Gastrocnemius medialis (tissue), 4 donors: ENCODE results near the gene SLC18A3. TPM values are rescaled to one million over a fixed set of nuclear protein-coding genes. Genes with fewer than 3 reads are reported as not detected.

Experiments used
- ATAC-seq, 2 donors: fragments of 150-250 bp; one replicate each; pipeline ENCODE4 v1.9.1; 2016
- DNase-seq, 2 donors: peaks; one replicate each; pipeline ENCODE4 v3.0.0-alpha.2; 2019
- H3K27ac ChIP-seq, 4 donors: fragments of 200-600 bp; sonication (generic); 1 replicate in 1 of 4; 2 replicates in 3 of 4; pipeline ENCODE4 v1.5.1; 2016 to 2018; ENCODE audit warnings: mild to moderate bottlenecking in 2 of 4, moderate library complexity in 1 of 4
- H3K27me3 ChIP-seq, 3 donors: fragments of 200-600 bp; sonication (generic) in 2 of 3; 1 replicate in 1 of 3; 2 replicates in 2 of 3; pipeline versions ENCODE4 v1.5.1 to v1.6.0; 2016 to 2019; ENCODE audit warnings: mild to moderate bottlenecking in 1 of 3, moderate library complexity in 1 of 3
- H3K36me3 ChIP-seq, 2 donors: fragments of 200-600 bp; sonication (generic) in 1 of 2; one replicate each; pipeline ENCODE4 v1.5.1; 2017 to 2018
- H3K4me1 ChIP-seq, 2 donors: fragments of 200-600 bp; sonication (generic) in 1 of 2; one replicate each; pipeline ENCODE4 v1.5.1; 2016 to 2017; ENCODE audit warnings: mild to moderate bottlenecking in 2 of 2
- H3K4me3 ChIP-seq, 4 donors: fragments of 200-600 bp; sonication (generic) in 3 of 4; 1 replicate in 1 of 4; 2 replicates in 3 of 4; pipeline ENCODE4 v1.5.1; 2016 to 2019; ENCODE audit warnings: mild to moderate bottlenecking in 2 of 4
- H3K9me3 ChIP-seq, 3 donors: fragments of 200-600 bp; sonication (generic) in 2 of 3; 1 replicate in 1 of 3; 2 replicates in 2 of 3; pipeline ENCODE4 v1.5.1; 2016 to 2019
- CTCF ChIP-seq, 5 experiments: fragments of 450-650 bp in 3 of 5; fragments of 200-600 bp in 2 of 5; sonication (generic) in 2 of 5; IDR thresholded peaks in 4 of 5; conservative IDR thresholded peaks in 1 of 5; 1 replicate in 4 of 5; 2 replicates in 1 of 5; pipeline ENCODE4 v1.5.1; 2016 to 2019; ENCODE audit warnings: antibody characterized with exemption in 5 of 5, mild to moderate bottlenecking in 3 of 5, moderate library complexity in 3 of 5
- POLR2A ChIP-seq, 2 donors: fragments of 450-650 bp; IDR thresholded peaks; one replicate each; pipeline ENCODE4 v1.6.1; 2017; ENCODE audit warnings: antibody characterized with exemption in 2 of 2, mild to moderate bottlenecking in 2 of 2, moderate library complexity in 2 of 2
- in situ Hi-C, 4 donors: fragments of 200-750 bp; cut with MboI; loops; one replicate each; pipeline versions ENCODE4 v1.15.0 to v1.8.0; 2017; ENCODE audit warnings: low sequenced_read_pairs in 4 of 4
- intact Hi-C: fragments of 100-400 bp; cut with DNase I; formaldehyde crosslinking; loops from one replicate; pipeline ENCODE4 v1.15.1; 2023; ENCODE audit warnings: low total_unique reads
- total RNA-seq, 4 donors: library from RNA; depleted of rRNA; stranded (reverse); fragments of >200 nt; gene quantifications; one replicate each; pipeline versions ENCODE4 v1.1.0 to v1.2.3, GENCODE V29; 2016

The SLC18A3 gene
- total RNA-seq, 4 donors from 2014 or later, result not detected

- H3K36me3 ChIP-seq, result no peaks in the 10 kb centered on the region
- H3K4me1 ChIP-seq, result no peaks in the 10 kb centered on the region
- in situ Hi-C loops, result no loop called here
- no peak for ATAC-seq
- H3K27me3 ChIP-seq, result peaks cover 0 to 4% (median 0%) of the 10 kb centered on the region in 3 donors
- H3K27ac ChIP-seq, result no peak overlapping the region
- H3K9me3 ChIP-seq, result no peaks in the 10 kb centered on the region
- intact Hi-C loops, result no loop called here
- TF ChIP-seq CTCF (IDR thresholded peaks at IDR 0.05 in 4 of 5, conservative IDR thresholded peaks at IDR 0.05 in 1 of 5) (no peak), POLR2A (IDR thresholded peaks at IDR 0.05) (no peak)
- no peak for DNase-seq
- H3K4me3 ChIP-seq, result no peak overlapping the region
Observed at GRCh38 chr10:49567810-49568209, 42.3 kb upstream of the SLC18A3 start.

GRCh38 chr10:49568235-49568634 lies 41.9 kb upstream of the SLC18A3 start:
- Histone ChIP-seq H3K27me3 (peaks cover 0 to 4% (median 0%) of the 10 kb centered on the region in 3 donors), H3K9me3 (no peaks in the 10 kb centered on the region), H3K36me3 (no peaks in the 10 kb centered on the region), H3K4me1 (no peaks in the 10 kb centered on the region), H3K27ac (no peak overlapping the region), H3K4me3 (no peak overlapping the region)
- intact Hi-C loops, result no loop called here
- no peak for TF ChIP-seq CTCF (IDR thresholded peaks at IDR 0.05 in 4 of 5, conservative IDR thresholded peaks at IDR 0.05 in 1 of 5)
- TF ChIP-seq POLR2A (IDR thresholded peaks at IDR 0.05), result no peak
- DNase-seq, result no peak
- in situ Hi-C loops, result no loop called here
- ATAC-seq, result no peak

- no peak for ATAC-seq
- Histone ChIP-seq H3K27ac (no peak overlapping the region), H3K4me1 (no peaks in the 10 kb centered on the region), H3K36me3 (no peaks in the 10 kb centered on the region), H3K27me3 (peaks cover 0 to 4% (median 0%) of the 10 kb centered on the region in 3 donors), H3K9me3 (no peaks in the 10 kb centered on the region), H3K4me3 (no peak overlapping the region)
- in situ Hi-C loops (no loop called here), intact Hi-C loops (no loop called here)
- no peak for TF ChIP-seq CTCF (IDR thresholded peaks at IDR 0.05 in 4 of 5, conservative IDR thresholded peaks at IDR 0.05 in 1 of 5)
- no peak for TF ChIP-seq POLR2A (IDR thresholded peaks at IDR 0.05)
- no peak for DNase-seq
Observed at GRCh38 chr10:49569031-49569631, 41.0 kb upstream of the SLC18A3 start.

GRCh38 chr10:49571388-49571787 lies 38.7 kb upstream of the SLC18A3 start:
- intact Hi-C loops (loop anchor here (5.0 kb wide), 1 partner anchor 844 kb away; no protein-coding TSS in a partner anchor), in situ Hi-C loops (no loop called here)
- H3K36me3 ChIP-seq, result no peaks in the 10 kb centered on the region
- no peak overlapping the region for H3K4me3 ChIP-seq
- no peak overlapping the region for H3K27ac ChIP-seq
- TF ChIP-seq CTCF (IDR thresholded peaks at IDR 0.05 in 4 of 5, conservative IDR thresholded peaks at IDR 0.05 in 1 of 5) (no peak), POLR2A (IDR thresholded peaks at IDR 0.05) (no peak)
- DNase-seq (no peak), ATAC-seq (no peak)
- H3K27me3 ChIP-seq, result no peaks in the 10 kb centered on the region
- H3K9me3 ChIP-seq, result no peaks in the 10 kb centered on the region
- H3K4me1 ChIP-seq, result no peaks in the 10 kb centered on the region
